ENCODE measurements around the gene HHIPL2.
"Not testable (repeated sequence)": the region's sequence is repeated elsewhere in the genome, so short reads cannot be mapped to it uniquely, and the experiment has no call there.

HHIPL2 gene

GRCh38 chr1:222523852-222524251, 24.1 kb downstream of the HHIPL2 start:
- Histone ChIP-seq H3K4me1 (ENCODE audit: control insufficient read depth, insufficient read depth, low read length) (no peaks in the 10 kb centered on the region), H3K27ac (ENCODE audit: extremely low read depth, low read depth, low read length) (no peak overlapping the region), H3K4me3 (ENCODE audit: low read depth, low read length) (no peak overlapping the region), H3K36me3 (ENCODE audit: control insufficient read depth in 2 of 2, insufficient read depth in 1 of 2, low read length in 2 of 2) (no peaks in the 10 kb centered on the region), H3K9me3 (ENCODE audit: control insufficient read depth, insufficient read depth, low read depth, low read length) (no peaks in the 10 kb centered on the region)
- TF ChIP-seq ZNF513 (tag by site-specific recombination; IDR thresholded peaks at IDR 0.05) (peak; percentile 55; the same call in 1 of the 2 replicates), ZNF174 (tag by site-specific recombination; IDR thresholded peaks at IDR 0.05) (no peak)
- ChIA-PET POLR2A (no interaction called here), CTCF (no interaction called here)

DNA sequence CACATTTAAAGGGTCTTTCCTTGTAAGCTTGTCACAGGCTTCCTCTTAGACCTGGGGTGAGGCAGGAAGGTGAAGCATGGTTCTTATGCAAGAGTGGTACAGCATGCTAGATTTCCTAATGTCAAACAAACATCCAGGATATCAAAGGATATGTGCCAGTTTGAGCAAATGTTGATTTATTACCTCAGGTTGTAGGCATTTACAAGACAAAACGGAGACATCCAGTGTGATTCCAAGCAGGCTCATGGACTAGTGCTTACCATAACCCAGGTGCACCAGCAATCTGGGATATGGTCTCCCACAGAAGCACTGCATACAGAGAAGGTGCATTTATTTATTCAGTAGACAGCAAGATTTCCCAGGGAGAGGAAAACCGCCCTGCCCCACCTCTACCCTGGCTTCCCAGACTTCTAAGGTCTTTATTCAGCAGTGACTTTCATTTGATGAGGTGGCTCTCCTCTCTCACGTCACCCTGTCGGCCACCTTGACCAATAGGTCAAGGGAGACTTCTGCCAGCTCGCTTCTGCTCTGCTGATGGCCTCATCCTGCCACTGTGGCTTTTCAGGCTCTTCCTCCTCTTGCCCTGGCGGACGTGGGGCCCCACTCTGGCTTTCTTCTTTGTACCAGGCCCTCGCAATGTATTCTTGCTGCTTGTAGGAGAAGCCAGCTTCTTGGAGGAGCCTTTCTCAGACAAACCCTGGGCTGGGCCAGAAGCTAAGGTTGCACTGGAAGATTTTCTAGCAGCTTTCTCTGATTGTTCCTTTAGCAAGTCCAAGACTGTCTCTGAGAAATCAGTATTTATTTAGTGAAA, 25.6 kb downstream of the HHIPL2 start:
- ChIA-PET POLR2A (no interaction called here), CTCF (no interaction called here)
- no peaks in the 10 kb centered on the region for H3K4me1 ChIP-seq (ENCODE audit: control insufficient read depth, insufficient read depth, low read length)
- TF ChIP-seq SETDB1 (IDR thresholded peaks at IDR 0.05; ENCODE audit: insufficient read length, low read length) (peak; percentile 47), ZFP37 (tag by site-specific recombination; IDR thresholded peaks at IDR 0.05) (no peak), OSR2 (tag by site-specific recombination; IDR thresholded peaks at IDR 0.05) (no peak), ATF2 (tag by site-specific recombination; IDR thresholded peaks at IDR 0.05; ENCODE audit: low read depth) (no peak)
- H3K36me3 ChIP-seq (ENCODE audit: control insufficient read depth in 2 of 2, insufficient read depth in 1 of 2, low read length in 2 of 2): no peaks in the 10 kb centered on the region
- no peak overlapping the region for H3K27ac ChIP-seq (ENCODE audit: extremely low read depth, low read depth, low read length)
- no peak overlapping the region for H3K4me3 ChIP-seq (ENCODE audit: low read depth, low read length)
- H3K9me3 ChIP-seq (ENCODE audit: control insufficient read depth, insufficient read depth, low read depth, low read length): no peaks in the 10 kb centered on the region

DNA sequence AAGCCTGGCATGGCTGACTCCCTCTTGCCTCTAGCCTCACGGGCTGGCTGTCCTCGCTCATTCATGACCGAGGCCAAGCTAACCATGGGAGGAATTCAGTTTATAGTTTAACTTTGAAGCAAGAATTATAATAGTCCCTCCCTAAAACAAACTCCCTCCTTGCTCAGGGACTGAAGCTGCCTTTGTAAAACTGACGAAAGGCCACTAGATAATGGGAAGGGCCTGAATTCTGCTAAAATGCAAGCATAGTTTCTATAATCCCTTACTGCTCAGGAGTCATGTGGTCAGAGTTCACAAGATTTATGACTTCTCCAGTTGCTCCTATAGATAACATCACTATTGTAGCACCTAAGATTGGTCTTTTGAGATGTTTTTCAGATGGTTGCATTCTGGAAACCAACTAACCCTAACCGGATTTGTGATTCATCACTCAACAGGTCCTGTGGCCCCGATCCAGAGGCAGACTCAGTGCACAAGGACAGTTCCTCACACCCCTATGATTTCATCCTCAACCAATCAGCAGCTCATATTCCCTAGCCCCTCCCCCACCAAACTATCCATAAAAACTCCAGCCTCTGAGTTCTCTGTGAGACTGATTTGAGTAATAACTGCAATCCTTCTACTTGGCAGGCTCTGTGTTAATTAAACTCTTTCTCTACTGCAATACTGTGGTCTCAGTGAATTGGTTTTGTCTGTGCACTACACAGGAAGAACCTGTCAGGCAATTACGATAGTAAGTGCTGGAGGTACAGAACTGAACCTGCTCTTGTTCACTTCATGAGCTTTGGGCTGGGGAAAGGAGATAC, 26.4 kb downstream of the HHIPL2 start:
- no peaks in the 10 kb centered on the region for H3K4me1 ChIP-seq (ENCODE audit: control insufficient read depth, insufficient read depth, low read length)
- no peaks in the 10 kb centered on the region for H3K9me3 ChIP-seq (ENCODE audit: control insufficient read depth, insufficient read depth, low read depth, low read length)
- no peak overlapping the region for H3K4me3 ChIP-seq (ENCODE audit: low read depth, low read length)
- H3K36me3 ChIP-seq (ENCODE audit: control insufficient read depth in 2 of 2, insufficient read depth in 1 of 2, low read length in 2 of 2): no peaks in the 10 kb centered on the region
- CTCF ChIA-PET: no interaction called here
- TF ChIP-seq SCRT2 (tag by site-specific recombination; IDR thresholded peaks at IDR 0.05) (peak; percentile 78), ZFP69B (tag by site-specific recombination; IDR thresholded peaks at IDR 0.05) (no peak), SETDB1 (IDR thresholded peaks at IDR 0.05; ENCODE audit: insufficient read length, low read length) (peak; percentile 85), TRIM28 (IDR thresholded peaks at IDR 0.05; ENCODE audit: borderline replicate concordance, low read length) (peak; percentile 84; the same call in 1 of the 2 replicates)
- POLR2A ChIA-PET: no interaction called here
- H3K27ac ChIP-seq (ENCODE audit: extremely low read depth, low read depth, low read length): no peak overlapping the region

DNA sequence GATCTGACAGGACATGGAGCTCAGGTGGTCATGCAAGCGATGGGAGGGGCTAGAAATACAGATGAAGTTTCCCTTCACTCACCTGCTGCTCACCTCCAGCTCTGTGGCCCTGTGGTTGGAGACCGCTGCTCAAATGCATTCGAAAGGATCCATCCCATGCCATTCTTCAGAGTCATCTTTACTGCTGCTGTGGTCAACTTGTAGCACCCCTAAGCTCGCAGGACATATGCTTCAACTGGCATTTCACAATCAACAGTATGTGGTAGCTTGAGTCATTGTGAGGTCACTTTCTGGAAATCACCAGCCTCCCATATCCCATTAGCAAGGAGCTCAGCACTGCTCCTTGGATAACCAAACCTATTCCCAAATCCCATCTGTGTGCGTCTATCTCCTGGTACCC, 58.4 kb downstream of the HHIPL2 start:
- H3K9me3 ChIP-seq (ENCODE audit: control insufficient read depth, insufficient read depth, low read depth, low read length); H3K4me3 ChIP-seq (ENCODE audit: low read depth, low read length); CTCF ChIA-PET; H3K4me1 ChIP-seq (ENCODE audit: control insufficient read depth, insufficient read depth, low read length); H3K27ac ChIP-seq (ENCODE audit: extremely low read depth, low read depth, low read length); POLR2A ChIA-PET; H3K36me3 ChIP-seq (ENCODE audit: control insufficient read depth in 2 of 2, insufficient read depth in 1 of 2, low read length in 2 of 2): not testable (repeated sequence)

DNA sequence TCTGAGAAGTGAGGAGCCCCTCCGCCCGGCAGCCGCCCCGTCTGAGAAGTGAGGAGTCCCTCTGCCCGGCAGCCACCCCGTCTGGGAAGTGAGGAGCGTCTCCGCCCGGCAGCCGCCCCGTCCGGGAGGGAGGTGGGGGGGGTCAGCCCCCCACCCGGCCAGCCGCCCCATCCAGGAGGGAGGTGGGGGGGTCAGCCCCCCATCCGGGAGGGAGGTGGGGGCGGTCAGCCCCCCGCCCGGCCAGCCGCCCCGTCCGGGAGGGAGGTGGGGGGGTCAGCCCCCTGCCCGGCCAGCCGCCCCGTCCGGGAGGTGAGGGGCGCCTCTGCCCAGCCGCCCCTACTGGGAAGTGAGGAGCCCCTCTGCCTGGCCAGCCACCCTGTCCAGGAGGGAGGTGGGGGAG, 60.1 kb downstream of the HHIPL2 start:
- H3K4me3 ChIP-seq (ENCODE audit: low read depth, low read length); POLR2A ChIA-PET; H3K9me3 ChIP-seq (ENCODE audit: control insufficient read depth, insufficient read depth, low read depth, low read length); H3K27ac ChIP-seq (ENCODE audit: extremely low read depth, low read depth, low read length); H3K4me1 ChIP-seq (ENCODE audit: control insufficient read depth, insufficient read depth, low read length); H3K36me3 ChIP-seq (ENCODE audit: control insufficient read depth in 2 of 2, insufficient read depth in 1 of 2, low read length in 2 of 2); CTCF ChIA-PET: not testable (repeated sequence)

- H3K36me3 ChIP-seq (ENCODE audit: control insufficient read depth in 2 of 2, insufficient read depth in 1 of 2, low read length in 2 of 2); H3K4me3 ChIP-seq (ENCODE audit: low read depth, low read length); H3K27ac ChIP-seq (ENCODE audit: extremely low read depth, low read depth, low read length); POLR2A ChIA-PET; H3K4me1 ChIP-seq (ENCODE audit: control insufficient read depth, insufficient read depth, low read length); H3K9me3 ChIP-seq (ENCODE audit: control insufficient read depth, insufficient read depth, low read depth, low read length); CTCF ChIA-PET: not testable (repeated sequence)
Measured at GRCh38 chr1:222484005-222484404, 63.9 kb downstream of the HHIPL2 start.

- H3K9me3 ChIP-seq (ENCODE audit: control insufficient read depth, insufficient read depth, low read depth, low read length); H3K4me3 ChIP-seq (ENCODE audit: low read depth, low read length); H3K4me1 ChIP-seq (ENCODE audit: control insufficient read depth, insufficient read depth, low read length); H3K36me3 ChIP-seq (ENCODE audit: control insufficient read depth in 2 of 2, insufficient read depth in 1 of 2, low read length in 2 of 2); POLR2A ChIA-PET; CTCF ChIA-PET; H3K27ac ChIP-seq (ENCODE audit: extremely low read depth, low read depth, low read length): not testable (repeated sequence)
Measured at GRCh38 chr1:222479567-222479966, 68.3 kb downstream of the HHIPL2 start.

DNA sequence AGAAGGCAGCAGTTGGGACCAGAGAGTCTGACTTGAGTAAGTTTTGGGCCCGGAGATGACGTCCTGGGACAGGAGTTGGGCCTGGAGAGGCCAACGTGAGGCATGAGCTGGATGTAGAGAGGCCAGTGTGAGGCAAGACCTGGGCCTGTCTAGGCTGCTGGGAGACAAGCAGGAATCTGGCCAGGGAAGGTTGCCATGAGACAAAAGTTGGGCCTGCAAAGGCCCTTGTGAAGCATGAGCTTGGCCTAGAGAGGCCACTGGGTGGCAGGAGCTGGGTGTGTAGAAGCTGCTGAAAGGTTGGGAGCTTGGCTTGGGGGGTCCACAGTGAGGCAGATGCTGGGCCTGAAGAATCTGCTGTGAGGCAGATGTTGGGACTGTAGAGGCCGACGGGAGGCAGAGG, 71.5 kb downstream of the HHIPL2 start:
- H3K9me3 ChIP-seq (ENCODE audit: control insufficient read depth, insufficient read depth, low read depth, low read length); H3K27ac ChIP-seq (ENCODE audit: extremely low read depth, low read depth, low read length); POLR2A ChIA-PET; H3K4me3 ChIP-seq (ENCODE audit: low read depth, low read length); H3K36me3 ChIP-seq (ENCODE audit: control insufficient read depth in 2 of 2, insufficient read depth in 1 of 2, low read length in 2 of 2); H3K4me1 ChIP-seq (ENCODE audit: control insufficient read depth, insufficient read depth, low read length): not testable (repeated sequence)
- CTCF ChIA-PET: interaction anchor here (1.4 kb wide), 1 partner anchor 158 kb away, joined by 3 read pairs; no protein-coding TSS in a partner anchor
